ENCODE data around the gene AXL. TPM values are rescaled to one million over a fixed set of nuclear protein-coding genes. Genes with fewer than 3 reads are reported as not detected.
"Not testable (repeated sequence)": the region's sequence is repeated elsewhere in the genome, so short reads cannot be mapped to it uniquely, and the experiment has no call there.

AXL gene
- total and polyA plus RNA-seq, 2 of the 8 experiments (the other 6 are each of a cell fraction or from before 2014, with no cell fraction given) = 35.3 to 51.0 TPM

- H3K23ac ChIP-seq (ENCODE audit: insufficient read length); H3K4me1 ChIP-seq (replicated peaks in 1 of 4; ENCODE audit: control insufficient read depth in 3 of 4, insufficient read depth in 4 of 4, low read length in 3 of 4); H2BK20ac ChIP-seq (ENCODE audit: low read length); H3K79me1 ChIP-seq (ENCODE audit: low read depth, low read length); H3K14ac ChIP-seq (ENCODE audit: insufficient read length); H3K18ac ChIP-seq (ENCODE audit: extremely low read depth, low read length); H3K27ac ChIP-seq (ENCODE audit: low read depth, low read length); H2BK15ac ChIP-seq (ENCODE audit: low read length); H4K20me1 ChIP-seq (replicated peaks in 1 of 2; ENCODE audit: control insufficient read depth in 1 of 2, insufficient read depth in 2 of 2, low read length in 2 of 2); H3K9me3 ChIP-seq (ENCODE audit: insufficient read depth in 2 of 2, low read depth in 1 of 2, low read length in 1 of 2); H3K27me3 ChIP-seq (replicated peaks in 1 of 4; ENCODE audit: control insufficient read depth in 3 of 4, extremely low read depth in 1 of 4, insufficient read depth in 3 of 4, low read length in 3 of 4); H3K4me2 ChIP-seq (ENCODE audit: insufficient read depth in 1 of 2, low read depth in 2 of 2, low read length in 2 of 2); H2BK120ac ChIP-seq (replicated peaks; ENCODE audit: low read depth, low read length); H2AK5ac ChIP-seq (ENCODE audit: low read depth, low read length); DNase-seq (ENCODE audit: low read depth in 1 of 2, low spot score in 2 of 2); H3K56ac ChIP-seq (replicated peaks; ENCODE audit: insufficient read length, low read depth, low read length); H3K4me3 ChIP-seq (ENCODE audit: extremely low read depth in 1 of 4, insufficient read depth in 2 of 4, low read depth in 3 of 4, low read length in 4 of 4); H2AFZ ChIP-seq (ENCODE audit: low read length); FAIRE-seq; H3K23me2 ChIP-seq (ENCODE audit: low read depth, low read length); H4K5ac ChIP-seq (ENCODE audit: insufficient read length, low read depth, low read length); H4K8ac ChIP-seq (ENCODE audit: extremely low read depth, insufficient read depth, low read length); H3K4ac ChIP-seq (replicated peaks; ENCODE audit: insufficient read length, low read depth, low read length); H2BK12ac ChIP-seq (ENCODE audit: low read depth, low read length); H4K91ac ChIP-seq (replicated peaks; ENCODE audit: insufficient read length, low read length); H3K9ac ChIP-seq (replicated peaks in 1 of 4; ENCODE audit: extremely low read depth in 1 of 4, low read depth in 3 of 4, low read length in 3 of 4): not testable (repeated sequence)
- ChIA-PET CTCF (ENCODE audit: partially characterized antibody) (interaction anchor here (2.1 to 5.2 kb wide), 2 partner anchors 14 to 19 kb away, joined by 7 to 15 read pairs; no protein-coding TSS in a partner anchor), POLR2A (ENCODE audit: partially characterized antibody) (interaction anchor here (1.3 to 38.6 kb wide), 3 partner anchors 13 to 22 kb away, joined by 3 to 579 read pairs (median 7); partner anchors contain the start of gene CCDC97)
- Histone ChIP-seq H3K36me3 (ENCODE audit: control insufficient read depth in 2 of 4, insufficient read depth in 4 of 4, low read length in 3 of 4) (peaks cover 47 to 87% (median 73%) of the 10 kb centered on the region in 4 experiments), H2BK5ac (ENCODE audit: low read depth, low read length) (peak overlapping the region; percentile 55; the same call in 1 of the 2 replicates), H3K79me2 (ENCODE audit: control insufficient read depth in 1 of 2, insufficient read depth in 2 of 2, low read length in 2 of 2) (peaks cover 0 to 12% of the 10 kb centered on the region in 2 experiments; a peak in 1 of 4 replicates)
- 95% methylated on average over 8 of the region's 8 CpGs; no CpG with 5 or more reads in 1 of the 2 experiments for WGBS, 2 experiments (ENCODE audit: extremely low coverage in 1 of 2, insufficient coverage in 1 of 2, insufficient read length in 1 of 2, insufficient replicate concordance in 2 of 2, low coverage in 1 of 2, low lambda C conversion rate in 2 of 2, missing lambda C conversion rate in 1 of 2)
Observed at GRCh38 chr19:41289814-41290213, 70.8 kb downstream of the AXL start.

Measured in H1 (cell line).